ENCODE results near the gene OR51A7.

- TF ChIP-seq, protein P1, sequence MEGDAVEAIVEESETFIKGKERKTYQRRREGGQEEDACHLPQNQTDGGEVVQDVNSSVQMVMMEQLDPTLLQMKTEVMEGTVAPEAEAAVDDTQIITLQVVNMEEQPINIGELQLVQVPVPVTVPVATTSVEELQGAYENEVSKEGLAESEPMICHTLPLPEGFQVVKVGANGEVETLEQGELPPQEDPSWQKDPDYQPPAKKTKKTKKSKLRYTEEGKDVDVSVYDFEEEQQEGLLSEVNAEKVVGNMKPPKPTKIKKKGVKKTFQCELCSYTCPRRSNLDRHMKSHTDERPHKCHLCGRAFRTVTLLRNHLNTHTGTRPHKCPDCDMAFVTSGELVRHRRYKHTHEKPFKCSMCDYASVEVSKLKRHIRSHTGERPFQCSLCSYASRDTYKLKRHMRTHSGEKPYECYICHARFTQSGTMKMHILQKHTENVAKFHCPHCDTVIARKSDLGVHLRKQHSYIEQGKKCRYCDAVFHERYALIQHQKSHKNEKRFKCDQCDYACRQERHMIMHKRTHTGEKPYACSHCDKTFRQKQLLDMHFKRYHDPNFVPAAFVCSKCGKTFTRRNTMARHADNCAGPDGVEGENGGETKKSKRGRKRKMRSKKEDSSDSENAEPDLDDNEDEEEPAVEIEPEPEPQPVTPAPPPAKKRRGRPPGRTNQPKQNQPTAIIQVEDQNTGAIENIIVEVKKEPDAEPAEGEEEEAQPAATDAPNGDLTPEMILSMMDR (IDR thresholded peaks at IDR 0.05) = no peak
- TF ChIP-seq POLR2A (IDR thresholded peaks at IDR 0.05) = no peak
Measured at GRCh38 chr11:4862447-4863236, 40.9 kb upstream of the OR51A7 start.

All from tibial nerve (tissue), 3 donors.